A673 (cell line): Measurements from ENCODE around the gene MYL9.

ENCODE experiments used
- EZH2 ChIP-seq: fragments of 200-600 bp; sonication (generic); IDR thresholded peaks from 2 replicates; pipeline ENCODE4 v1.6.1; 2017; ENCODE audit warnings: borderline replicate concordance, low read depth, mild to moderate bottlenecking, mixed read lengths, antibody characterized with exemption, low read length; ENCODE audit not compliant: poor library complexity, severe bottlenecking
- TF ChIP-seq, protein P1 (sequence below): fragments of 300-800, 200-600 bp; sonication (generic); conservative IDR thresholded peaks from 2 replicates; pipeline ENCODE4 v1.5.1; 2017; ENCODE audit warnings: low read depth, mild to moderate bottlenecking, antibody characterized with exemption, low read length, moderate library complexity, mixed read lengths

DNA sequence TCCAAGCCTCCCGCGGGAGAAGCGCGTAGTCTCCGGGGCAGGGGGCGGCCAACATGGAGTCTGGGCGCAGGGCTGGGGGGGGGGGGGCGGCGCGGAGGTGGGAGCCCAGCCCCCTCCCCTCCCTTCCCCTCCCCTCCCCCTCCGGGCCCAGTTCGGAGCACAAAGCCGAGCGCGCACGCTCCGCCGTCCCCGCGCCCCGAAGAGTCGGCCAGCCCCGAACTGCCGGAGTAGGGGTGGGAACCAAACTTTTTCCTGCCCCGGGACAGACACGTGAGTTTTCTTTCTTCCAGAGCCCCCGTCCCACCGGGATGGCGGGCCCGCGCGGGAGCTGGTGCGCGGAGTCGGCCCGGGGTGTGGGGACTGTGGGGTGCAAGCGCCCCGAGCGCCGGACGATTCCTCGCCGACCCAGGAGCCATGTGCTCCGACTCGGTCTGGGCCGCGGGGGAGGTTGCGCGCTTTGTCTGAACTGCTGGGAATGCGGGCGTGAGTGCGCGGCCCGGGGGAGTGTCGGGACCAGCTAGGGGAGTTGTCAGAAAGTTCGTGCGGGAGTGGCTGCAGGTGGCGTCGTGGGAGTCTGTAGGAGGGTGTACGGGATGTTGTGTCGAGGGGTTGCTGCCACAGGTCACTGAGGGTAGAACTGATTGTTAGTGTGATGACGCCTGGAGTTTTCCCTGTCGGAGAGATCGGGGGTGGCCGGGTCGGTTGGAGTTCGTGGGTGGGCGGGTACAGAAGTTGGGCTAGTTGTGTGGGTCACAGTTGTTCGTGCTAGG is 33.2 kb downstream of the MYL9 start:
- TF ChIP-seq, protein P1, sequence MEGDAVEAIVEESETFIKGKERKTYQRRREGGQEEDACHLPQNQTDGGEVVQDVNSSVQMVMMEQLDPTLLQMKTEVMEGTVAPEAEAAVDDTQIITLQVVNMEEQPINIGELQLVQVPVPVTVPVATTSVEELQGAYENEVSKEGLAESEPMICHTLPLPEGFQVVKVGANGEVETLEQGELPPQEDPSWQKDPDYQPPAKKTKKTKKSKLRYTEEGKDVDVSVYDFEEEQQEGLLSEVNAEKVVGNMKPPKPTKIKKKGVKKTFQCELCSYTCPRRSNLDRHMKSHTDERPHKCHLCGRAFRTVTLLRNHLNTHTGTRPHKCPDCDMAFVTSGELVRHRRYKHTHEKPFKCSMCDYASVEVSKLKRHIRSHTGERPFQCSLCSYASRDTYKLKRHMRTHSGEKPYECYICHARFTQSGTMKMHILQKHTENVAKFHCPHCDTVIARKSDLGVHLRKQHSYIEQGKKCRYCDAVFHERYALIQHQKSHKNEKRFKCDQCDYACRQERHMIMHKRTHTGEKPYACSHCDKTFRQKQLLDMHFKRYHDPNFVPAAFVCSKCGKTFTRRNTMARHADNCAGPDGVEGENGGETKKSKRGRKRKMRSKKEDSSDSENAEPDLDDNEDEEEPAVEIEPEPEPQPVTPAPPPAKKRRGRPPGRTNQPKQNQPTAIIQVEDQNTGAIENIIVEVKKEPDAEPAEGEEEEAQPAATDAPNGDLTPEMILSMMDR, result no peak
- TF ChIP-seq EZH2, result no peak
